ENCODE results near the gene LIPT1.

DNA sequence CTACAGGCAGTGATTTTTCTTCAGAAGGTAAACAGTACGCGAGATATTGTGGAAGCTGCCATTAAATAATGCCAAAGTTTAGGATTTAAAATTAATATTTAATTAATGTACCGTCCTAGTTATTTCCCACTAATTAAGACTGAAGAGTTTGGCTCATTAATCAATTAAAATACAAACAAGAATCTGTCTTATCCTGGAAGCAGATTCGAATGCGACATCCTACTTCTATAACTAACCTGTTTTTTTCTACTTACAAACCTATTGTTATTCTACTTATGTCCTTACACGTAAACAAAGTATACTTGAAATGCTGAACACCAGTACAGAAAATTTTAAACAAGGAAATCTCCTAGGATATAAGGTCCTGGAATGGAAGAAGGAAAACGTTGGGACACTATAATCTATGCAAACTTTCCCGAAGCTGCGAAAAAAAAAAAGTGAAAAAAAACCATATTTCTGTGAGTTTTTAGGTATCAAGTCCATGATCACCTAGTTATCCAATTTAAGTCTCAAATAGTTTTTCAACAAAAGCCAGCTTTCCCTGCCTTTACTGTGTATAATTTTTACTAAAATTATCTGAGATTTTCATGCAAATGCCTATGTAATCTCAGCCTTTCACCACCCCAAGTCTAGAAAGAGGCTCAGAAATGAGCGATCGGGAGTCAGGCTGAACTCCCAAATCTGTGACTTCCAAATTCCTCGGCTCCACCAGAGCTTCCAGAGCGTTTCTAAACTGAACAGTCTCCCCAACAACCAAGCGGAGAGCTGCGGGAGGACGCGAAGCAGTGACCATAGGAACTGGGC lies 14.5 kb upstream of the LIPT1 start:
- TF ChIP-seq REST (IDR thresholded peaks at IDR 0.05; ENCODE audit: insufficient read depth in 1 of 2, low read depth in 2 of 2, low read length in 2 of 2) (no peak), POLR2AphosphoS5 (IDR thresholded peaks at IDR 0.05; ENCODE audit: low read depth, low read length) (no peak)
